IPS DF 6.9 (cell line): Measurements from ENCODE around the gene TRIM22.
"Not testable (repeated sequence)": the region's sequence is repeated elsewhere in the genome, so short reads cannot be mapped to it uniquely, and the experiment has no call there.

ENCODE experiments used
- DNase-seq: peaks from one replicate; pipeline ENCODE4 v3.0.0-alpha.2; 2013; ENCODE audit warnings: low read depth, low spot score
- H3K27ac ChIP-seq: one replicate; pipeline ENCODE4 v1.5.1; 2013; ENCODE audit warnings: low read length, control low read depth
- H3K27me3 ChIP-seq: 2 replicates; pipeline ENCODE4 v1.6.1; 2013; ENCODE audit warnings: mild to moderate bottlenecking, low read length; ENCODE audit not compliant: control insufficient read depth, insufficient read depth
- H3K36me3 ChIP-seq: 2 replicates; pipeline ENCODE4 v1.6.1; 2013; ENCODE audit warnings: low read length; ENCODE audit not compliant: control insufficient read depth, insufficient read depth
- H3K4me1 ChIP-seq: 2 replicates; pipeline ENCODE4 v1.6.1; 2013; ENCODE audit warnings: low read length; ENCODE audit not compliant: control insufficient read depth, insufficient read depth
- H3K4me3 ChIP-seq: 2 replicates; pipeline ENCODE4 v1.5.1; 2013; ENCODE audit warnings: mild to moderate bottlenecking, low read length
- H3K9me3 ChIP-seq: 2 replicates; pipeline ENCODE4 v1.6.1; 2013; ENCODE audit warnings: low read length, inconsistent platforms; ENCODE audit not compliant: control insufficient read depth, insufficient read depth
- WGBS: extraction: QIAGEN DNeasy Blood & Tissue Kit; methylation state at CpG from one replicate; pipeline ENCODE4 v1.1.7; 2013; ENCODE audit warnings: mixed read lengths, missing lambda C conversion rate; ENCODE audit not compliant: insufficient read length, insufficient coverage; 5-methylcytosine and 5-hydroxymethylcytosine counted together

TRIM22 gene

GRCh38 chr11:5690736-5691135 is 1.1 kb downstream of the TRIM22 start:
- no peak overlapping the region for H3K4me3 ChIP-seq
- H3K4me1 ChIP-seq: no peaks in the 10 kb centered on the region
- no peak overlapping the region for H3K27ac ChIP-seq
- no peaks in the 10 kb centered on the region for H3K9me3 ChIP-seq
- H3K27me3 ChIP-seq: no peaks in the 10 kb centered on the region
- WGBS: no CpG with 5 or more reads among the region's 5 CpGs
- DNase-seq: no peak
- no peaks in the 10 kb centered on the region for H3K36me3 ChIP-seq

GRCh38 chr11:5691238-5691963 is 1.8 kb downstream of the TRIM22 start:
- H3K27me3 ChIP-seq, DNase-seq, H3K4me3 ChIP-seq, H3K9me3 ChIP-seq, H3K36me3 ChIP-seq, H3K27ac ChIP-seq, H3K4me1 ChIP-seq: not testable (repeated sequence)
- WGBS: no CpG with 5 or more reads among the region's 12 CpGs

- DNase-seq: no peak
- no peak overlapping the region for H3K27ac ChIP-seq
- H3K27me3 ChIP-seq: no peaks in the 10 kb centered on the region
- H3K36me3 ChIP-seq: peaks cover 4% of the 10 kb centered on the region; the same call in 1 of the 2 replicates
- H3K9me3 ChIP-seq: no peaks in the 10 kb centered on the region
- no peaks in the 10 kb centered on the region for H3K4me1 ChIP-seq
- H3K4me3 ChIP-seq: no peak overlapping the region
- WGBS: 100% methylated on average over 1 of the region's 3 CpGs
Measured at GRCh38 chr11:5691964-5692361, 2.4 kb downstream of the TRIM22 start.

- DNase-seq: no peak
- no peaks in the 10 kb centered on the region for H3K9me3 ChIP-seq
- no CpG with 5 or more reads among the region's 1 CpG for WGBS
- no peaks in the 10 kb centered on the region for H3K27me3 ChIP-seq
- H3K4me3 ChIP-seq: no peak overlapping the region
- peaks cover 9% of the 10 kb centered on the region; the same call in 1 of the 2 replicates for H3K36me3 ChIP-seq
- H3K27ac ChIP-seq: no peak overlapping the region
- no peaks in the 10 kb centered on the region for H3K4me1 ChIP-seq
Measured at GRCh38 chr11:5694642-5695041, 5.1 kb downstream of the TRIM22 start.

- H3K36me3 ChIP-seq: peaks cover 9% of the 10 kb centered on the region; the same call in 1 of the 2 replicates
- no CpG with 5 or more reads among the region's 1 CpG for WGBS
Measured at GRCh38 chr11:5695580-5695979, 6.0 kb downstream of the TRIM22 start.

GRCh38 chr11:5696210-5696609 is 6.6 kb downstream of the TRIM22 start:
- no peaks in the 10 kb centered on the region for H3K4me1 ChIP-seq
- no peaks in the 10 kb centered on the region for H3K27me3 ChIP-seq
- peaks cover 9% of the 10 kb centered on the region; the same call in 1 of the 2 replicates for H3K36me3 ChIP-seq
- no peak overlapping the region for H3K27ac ChIP-seq
- DNase-seq: no peak
- WGBS: no CpG with 5 or more reads among the region's 2 CpGs
- H3K9me3 ChIP-seq: no peaks in the 10 kb centered on the region
- no peak overlapping the region for H3K4me3 ChIP-seq

More at GRCh38 chr11:5695580-5695979, 6.0 kb downstream of the TRIM22 start:
- Histone ChIP-seq H3K27me3 (no peaks in the 10 kb centered on the region), H3K4me3 (no peak overlapping the region), H3K4me1 (no peaks in the 10 kb centered on the region), H3K27ac (no peak overlapping the region), H3K9me3 (no peaks in the 10 kb centered on the region)
- no peak for DNase-seq

- H3K4me1 ChIP-seq: no peaks in the 10 kb centered on the region
- DNase-seq: no peak
- no peaks in the 10 kb centered on the region for H3K9me3 ChIP-seq
- WGBS: no CpG with 5 or more reads among the region's 7 CpGs
- H3K36me3 ChIP-seq: peaks cover 9% of the 10 kb centered on the region; the same call in 1 of the 2 replicates
- no peak overlapping the region for H3K4me3 ChIP-seq
- H3K27ac ChIP-seq: no peak overlapping the region
- no peaks in the 10 kb centered on the region for H3K27me3 ChIP-seq
Measured at GRCh38 chr11:5698281-5698680, 8.7 kb downstream of the TRIM22 start.

GRCh38 chr11:5700421-5701054 is 10.9 kb downstream of the TRIM22 start:
- H3K27me3 ChIP-seq: no peaks in the 10 kb centered on the region
- no peaks in the 10 kb centered on the region for H3K4me1 ChIP-seq
- DNase-seq: no peak
- peaks cover 9% of the 10 kb centered on the region; the same call in 1 of the 2 replicates for H3K36me3 ChIP-seq
- WGBS: no CpG with 5 or more reads among the region's 10 CpGs
- no peak overlapping the region for H3K4me3 ChIP-seq
- H3K9me3 ChIP-seq: no peaks in the 10 kb centered on the region
- H3K27ac ChIP-seq: no peak overlapping the region

GRCh38 chr11:5701055-5701577 is 11.5 kb downstream of the TRIM22 start:
- Histone ChIP-seq H3K4me3 (no peak overlapping the region), H3K36me3 (peaks cover 7% of the 10 kb centered on the region; the same call in 1 of the 2 replicates), H3K4me1 (no peaks in the 10 kb centered on the region), H3K9me3 (no peaks in the 10 kb centered on the region), H3K27me3 (no peaks in the 10 kb centered on the region), H3K27ac (no peak overlapping the region)
- 100% methylated on average over 2 of the region's 3 CpGs for WGBS
- no peak for DNase-seq

- H3K9me3 ChIP-seq: no peaks in the 10 kb centered on the region
- no peaks in the 10 kb centered on the region for H3K4me1 ChIP-seq
- no CpG with 5 or more reads among the region's 2 CpGs for WGBS
- no peak overlapping the region for H3K4me3 ChIP-seq
- DNase-seq: no peak
- no peak overlapping the region for H3K27ac ChIP-seq
- no peaks in the 10 kb centered on the region; the same call in 1 of the 2 replicates for H3K36me3 ChIP-seq
- no peaks in the 10 kb centered on the region for H3K27me3 ChIP-seq
Measured at GRCh38 chr11:5703741-5704536, 14.3 kb downstream of the TRIM22 start.
